CD4-positive, alpha-beta T cell (primary cell): ENCODE results near the gene GPATCH11. TPM values are rescaled to one million over a fixed set of nuclear protein-coding genes. Genes with fewer than 3 reads are reported as not detected.

ENCODE experiments used
- ATAC-seq: fragments of 200-7000 bp; cut with Tn5 transposase; one replicate; pipeline ENCODE4 v1.10.0; 2022; ENCODE audit warnings: mild to moderate bottlenecking; ENCODE audit not compliant: poor library complexity
- CTCF ChIA-PET: fragments of 350-600 bp; sonication (Branson Sonifier 250); formaldehyde crosslinking; loops from one replicate; lab custom pipeline; 2021; ENCODE audit warnings: antibody characterized with exemption, inconsistent platforms; lab: Charles Lee
- POLR2A ChIA-PET: fragments of 350-600 bp; sonication (Branson Sonifier 250); formaldehyde crosslinking; loops from one replicate; lab custom pipeline; 2021; ENCODE audit warnings: antibody characterized with exemption, inconsistent platforms; lab: Charles Lee
- DNase-seq, 14 experiments: peaks; one replicate each; pipeline ENCODE4 v3.0.0-alpha.2; 2013 to 2020; ENCODE audit warnings: mixed read lengths in 2 of 14
- H3K27ac ChIP-seq, 2 donors: one replicate each; pipeline versions ENCODE4 v1.5.1 to v1.7.0; 2013; ENCODE audit warnings: low read length in 2 of 2, low read depth in 1 of 2, mild to moderate bottlenecking in 1 of 2
- H3K27me3 ChIP-seq, 2 experiments: 1 replicate in 1 of 2; 2 replicates in 1 of 2; pipeline versions ENCODE4 v1.6.1 to v1.7.0; 2013; ENCODE audit warnings: low read length in 2 of 2, control low read depth in 1 of 2, mild to moderate bottlenecking in 1 of 2, moderate library complexity in 1 of 2; ENCODE audit not compliant: insufficient read depth in 2 of 2, control insufficient read depth in 1 of 2
- H3K36me3 ChIP-seq: one replicate; pipeline ENCODE4 v1.6.1; 2013; ENCODE audit warnings: low read length, control low read depth; ENCODE audit not compliant: insufficient read depth
- H3K4me1 ChIP-seq: one replicate; pipeline ENCODE4 v1.6.1; 2013; ENCODE audit warnings: low read length, control low read depth; ENCODE audit not compliant: insufficient read depth
- H3K4me3 ChIP-seq: one replicate; pipeline ENCODE4 v1.5.1; 2013; ENCODE audit warnings: mild to moderate bottlenecking, low read length, moderate library complexity
- H3K9me3 ChIP-seq, 2 experiments: 1 replicate in 1 of 2; 2 replicates in 1 of 2; pipeline versions ENCODE4 v1.6.1 to v1.7.0; 2013; ENCODE audit warnings: low read length in 2 of 2, mild to moderate bottlenecking in 2 of 2, control low read depth in 1 of 2, moderate library complexity in 1 of 2; ENCODE audit not compliant: control insufficient read depth in 1 of 2, insufficient read depth in 1 of 2
- H3K27ac Mint-ChIP-seq: one replicate; pipeline ENCODE4 v1.8.0; 2020; ENCODE audit warnings: mixed read lengths
- H3K27me3 Mint-ChIP-seq: one replicate; pipeline ENCODE4 v1.8.0; 2021; ENCODE audit warnings: mixed read lengths
- H3K36me3 Mint-ChIP-seq: one replicate; pipeline ENCODE4 v1.8.0; 2021; ENCODE audit warnings: low read depth, mixed read lengths
- H3K4me1 Mint-ChIP-seq: one replicate; pipeline ENCODE4 v1.8.0; 2021; ENCODE audit warnings: low read depth, mixed read lengths
- H3K4me3 Mint-ChIP-seq: one replicate; pipeline ENCODE4 v1.8.0; 2020; ENCODE audit warnings: mild to moderate bottlenecking, mixed read lengths
- H3K9me3 Mint-ChIP-seq: one replicate; pipeline ENCODE4 v1.8.0; 2020; ENCODE audit warnings: mixed read lengths
- CTCF ChIP-seq: fragments of 200-600 bp; IDR thresholded peaks from one replicate; pipeline ENCODE4 v1.8.0; 2022; ENCODE audit warnings: antibody characterized with exemption, mild to moderate bottlenecking
- intact Hi-C, 2 experiments: fragments of 100-400 bp; cut with DNase I in 1 of 2; cut with micrococcal nuclease in 1 of 2; formaldehyde crosslinking; loops; one replicate each; pipeline versions ENCODE4 v1.15.1 to v1.9.0; 2023 to 2025; cut with DNase I, micrococcal nuclease
- total RNA-seq, 174 experiments: library from RNA in 2 of 174; stranded (reverse) in 2 of 174; gene quantifications; one replicate each; pipeline ENCODE4 v1.2.3 and lab custom pipeline; 2021 to 2026

Gene GPATCH11
- total RNA-seq, 2 experiments from 2014 or later, result 4.0 to 4.1 TPM

- POLR2A ChIA-PET, result no interaction called here
- no peak for TF ChIP-seq CTCF
- intact Hi-C loops, result no loop called here
- ATAC-seq (no peak), DNase-seq (no peak)
- Mint-ChIP-seq H3K27me3 (no peaks in the 10 kb centered on the region), H3K36me3 (peaks cover 83% of the 10 kb centered on the region), H3K4me1 (no peaks in the 10 kb centered on the region), H3K27ac (no peak overlapping the region), H3K4me3 (no peak overlapping the region), H3K9me3 (no peaks in the 10 kb centered on the region)
- peaks cover 50% of the 10 kb centered on the region for H3K36me3 ChIP-seq
- no peaks in the 10 kb centered on the region for H3K27me3 ChIP-seq
- H3K9me3 ChIP-seq, result no peaks in the 10 kb centered on the region
- H3K4me3 ChIP-seq, result no peak overlapping the region
- H3K27ac ChIP-seq, result no peak overlapping the region
- CTCF ChIA-PET, result no interaction called here
- H3K4me1 ChIP-seq, result no peaks in the 10 kb centered on the region
Measured at GRCh38 chr2:37105150-37105549, 20.8 kb downstream of the GPATCH11 start.

GRCh38 chr2:37109523-37109922 is 25.2 kb downstream of the GPATCH11 start:
- H3K27me3 ChIP-seq, result no peaks in the 10 kb centered on the region
- H3K9me3 Mint-ChIP-seq, result no peaks in the 10 kb centered on the region
- TF ChIP-seq CTCF, result no peak
- H3K4me3 Mint-ChIP-seq, result no peak overlapping the region
- intact Hi-C loops, result no loop called here
- peaks cover 85% of the 10 kb centered on the region for H3K36me3 Mint-ChIP-seq
- H3K36me3 ChIP-seq, result peaks cover 51% of the 10 kb centered on the region
- ChIA-PET CTCF (no interaction called here), POLR2A (no interaction called here)
- H3K4me1 Mint-ChIP-seq, result no peaks in the 10 kb centered on the region
- DNase-seq (no peak), ATAC-seq (no peak)
- H3K27me3 Mint-ChIP-seq, result no peaks in the 10 kb centered on the region
- H3K4me1 ChIP-seq, result no peaks in the 10 kb centered on the region
- no peak overlapping the region for H3K27ac Mint-ChIP-seq
- H3K27ac ChIP-seq, result no peak overlapping the region
- H3K4me3 ChIP-seq, result no peak overlapping the region
- H3K9me3 ChIP-seq, result no peaks in the 10 kb centered on the region

GRCh38 chr2:37110306-37111212 is 26.2 kb downstream of the GPATCH11 start:
- Histone ChIP-seq H3K4me1 (no peaks in the 10 kb centered on the region), H3K9me3 (no peaks in the 10 kb centered on the region), H3K27ac (no peak overlapping the region), H3K36me3 (peaks cover 51% of the 10 kb centered on the region), H3K4me3 (no peak overlapping the region), H3K27me3 (no peaks in the 10 kb centered on the region)
- ATAC-seq (no peak), DNase-seq (no peak)
- no peaks in the 10 kb centered on the region for H3K4me1 Mint-ChIP-seq
- TF ChIP-seq CTCF, result no peak
- H3K4me3 Mint-ChIP-seq, result no peak overlapping the region
- H3K27me3 Mint-ChIP-seq, result no peaks in the 10 kb centered on the region
- H3K36me3 Mint-ChIP-seq, result peaks cover 81% of the 10 kb centered on the region
- ChIA-PET CTCF (no interaction called here), POLR2A (no interaction called here)
- intact Hi-C loops, result no loop called here
- H3K9me3 Mint-ChIP-seq, result no peaks in the 10 kb centered on the region
- H3K27ac Mint-ChIP-seq, result no peak overlapping the region
